Dermis microvascular lymphatic vessel endothelial cell (primary cell): ENCODE results near the gene SLC38A4. TPM values are rescaled to one million over a fixed set of nuclear protein-coding genes. Genes with fewer than 3 reads are reported as not detected.
"Not testable (repeated sequence)": the region's sequence is repeated elsewhere in the genome, so short reads cannot be mapped to it uniquely, and the experiment has no call there.

Source experiments
- DNase-seq, 2 donors: peaks; one replicate each; pipeline versions ENCODE4 v3.0.0 to v3.0.0-alpha.2; 2010; ENCODE audit warnings: low read depth in 2 of 2
- total RNA-seq: library from RNA; depleted of rRNA; stranded (reverse); fragments of >200 nt; gene quantifications from 2 replicates; pipeline ENCODE4 v1.2.1, GENCODE V29; 2014

The SLC38A4 gene
- total RNA-seq, 1 donor from 2014 or later: 2.3 TPM

GRCh38 chr12:46777587-46777986, 48.2 kb downstream of the SLC38A4 start:
- DNase-seq: no peak

GRCh38 chr12:46775796-46776195, 50.0 kb downstream of the SLC38A4 start:
- DNase-seq: no peak

- no peak for DNase-seq
These were observed 51.5 kb downstream of the SLC38A4 start for GRCh38 chr12:46774322-46774633.

GRCh38 chr12:46773586-46774321, 52.0 kb downstream of the SLC38A4 start:
- DNase-seq: no peak

- DNase-seq: no peak
These were observed 54.4 kb downstream of the SLC38A4 start for GRCh38 chr12:46771268-46771827.

- no peak for DNase-seq
These were observed 55.2 kb downstream of the SLC38A4 start for GRCh38 chr12:46770501-46771183.

- no peak for DNase-seq
These were observed 61.8 kb downstream of the SLC38A4 start for GRCh38 chr12:46764005-46764404.

- no peak for DNase-seq
These were observed 62.6 kb downstream of the SLC38A4 start for GRCh38 chr12:46763230-46763629.

GRCh38 chr12:46754550-46754949, 71.2 kb downstream of the SLC38A4 start:
- no peak for DNase-seq

GRCh38 chr12:46752396-46752795, 73.4 kb downstream of the SLC38A4 start:
- DNase-seq: no peak

- DNase-seq: no peak
These were observed 74.6 kb downstream of the SLC38A4 start for GRCh38 chr12:46751173-46751572.

- no peak for DNase-seq
These were observed 76.5 kb downstream of the SLC38A4 start for GRCh38 chr12:46749322-46749721.

GRCh38 chr12:46744283-46744682, 81.5 kb downstream of the SLC38A4 start:
- DNase-seq: no peak

GRCh38 chr12:46743456-46743855, 82.3 kb downstream of the SLC38A4 start:
- no peak for DNase-seq

GRCh38 chr12:46742271-46742670, 83.5 kb downstream of the SLC38A4 start:
- DNase-seq: not testable (repeated sequence)

GRCh38 chr12:46725332-46725731, 100.5 kb downstream of the SLC38A4 start:
- DNase-seq: no peak

GRCh38 chr12:46723629-46724419, 102.0 kb downstream of the SLC38A4 start:
- no peak for DNase-seq

- peak; percentile 17 to 18 for DNase-seq
These were observed 103.2 kb downstream of the SLC38A4 start for GRCh38 chr12:46722394-46723185.

- no peak for DNase-seq
These were observed 107.3 kb downstream of the SLC38A4 start for GRCh38 chr12:46718495-46718894.

GRCh38 chr12:46717868-46718267, 107.9 kb downstream of the SLC38A4 start:
- DNase-seq: no peak

GRCh38 chr12:46717159-46717558, 108.6 kb downstream of the SLC38A4 start:
- DNase-seq: no peak
